ENCODE data around the gene TMEM86B.

TMEM86B gene

DNA sequence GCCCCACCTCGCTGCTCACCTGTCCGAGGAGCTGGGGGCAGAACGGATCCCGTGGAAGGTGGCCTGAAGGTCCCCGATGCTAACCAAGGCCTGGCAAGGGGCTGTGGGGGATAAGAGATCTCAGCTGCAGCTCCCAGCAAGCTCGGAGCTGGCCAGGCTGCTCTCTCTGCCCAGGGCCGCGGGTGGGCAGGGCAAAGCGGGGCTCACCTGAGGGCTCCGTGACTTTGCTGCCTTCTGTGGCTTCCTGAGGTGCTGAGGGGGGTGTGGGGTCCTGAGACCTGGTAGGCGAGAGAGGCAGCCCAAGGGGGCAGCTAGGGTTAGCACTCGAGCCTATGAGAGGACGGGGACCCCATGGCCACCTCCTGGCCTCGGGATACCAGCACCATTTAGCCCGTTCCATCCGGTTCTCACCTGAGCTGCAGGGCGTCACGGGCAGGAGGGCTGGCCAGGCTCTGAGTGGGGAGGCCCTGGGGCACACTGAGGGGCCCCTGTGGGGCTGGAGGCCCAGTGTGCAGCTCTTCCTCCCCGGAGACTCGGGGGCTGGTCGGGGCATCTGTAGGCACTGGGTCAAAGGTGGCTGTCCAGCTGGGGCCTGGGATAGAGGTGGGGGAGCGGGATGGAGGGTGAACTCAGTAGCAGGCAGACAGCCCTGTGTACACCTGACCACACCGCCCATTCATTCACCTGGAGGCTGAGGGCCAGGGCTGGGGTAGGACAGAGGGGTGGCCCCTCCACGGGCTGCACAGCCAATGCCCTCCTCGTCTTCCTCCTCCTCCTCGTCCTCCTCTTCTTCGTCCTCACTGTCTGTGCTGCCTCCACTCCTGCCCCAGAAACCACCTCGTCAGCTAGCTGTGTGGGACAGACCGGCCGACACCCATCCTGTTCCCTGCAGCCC, 3.1 kb upstream of the TMEM86B start:
- Histone ChIP-seq H3K4me3 (IDR thresholded peaks at IDR 0.05; ENCODE audit: insufficient read depth, low read depth, low read length) (no peak overlapping the region), H3K27me3 (ENCODE audit: insufficient read depth, low read depth) (no peaks in the 10 kb centered on the region), H3K36me3 (ENCODE audit: insufficient read depth) (0 out of 2 replicates have a peak, but pooled peaks cover 5% of the 10 kb centered on the region), H3K27ac (no peak overlapping the region), H3K4me2 (no peak overlapping the region), H2AFZ (ENCODE audit: low read depth) (no peak overlapping the region), H3K4me1 (ENCODE audit: low read depth, poor library complexity, severe bottlenecking) (no peaks in the 10 kb centered on the region), H3K79me2 (ENCODE audit: insufficient read depth, low read depth) (no peaks in the 10 kb centered on the region), H3K9ac (no peak overlapping the region), H4K20me1 (ENCODE audit: insufficient read depth) (no peaks in the 10 kb centered on the region)
- TF ChIP-seq, protein P1, sequence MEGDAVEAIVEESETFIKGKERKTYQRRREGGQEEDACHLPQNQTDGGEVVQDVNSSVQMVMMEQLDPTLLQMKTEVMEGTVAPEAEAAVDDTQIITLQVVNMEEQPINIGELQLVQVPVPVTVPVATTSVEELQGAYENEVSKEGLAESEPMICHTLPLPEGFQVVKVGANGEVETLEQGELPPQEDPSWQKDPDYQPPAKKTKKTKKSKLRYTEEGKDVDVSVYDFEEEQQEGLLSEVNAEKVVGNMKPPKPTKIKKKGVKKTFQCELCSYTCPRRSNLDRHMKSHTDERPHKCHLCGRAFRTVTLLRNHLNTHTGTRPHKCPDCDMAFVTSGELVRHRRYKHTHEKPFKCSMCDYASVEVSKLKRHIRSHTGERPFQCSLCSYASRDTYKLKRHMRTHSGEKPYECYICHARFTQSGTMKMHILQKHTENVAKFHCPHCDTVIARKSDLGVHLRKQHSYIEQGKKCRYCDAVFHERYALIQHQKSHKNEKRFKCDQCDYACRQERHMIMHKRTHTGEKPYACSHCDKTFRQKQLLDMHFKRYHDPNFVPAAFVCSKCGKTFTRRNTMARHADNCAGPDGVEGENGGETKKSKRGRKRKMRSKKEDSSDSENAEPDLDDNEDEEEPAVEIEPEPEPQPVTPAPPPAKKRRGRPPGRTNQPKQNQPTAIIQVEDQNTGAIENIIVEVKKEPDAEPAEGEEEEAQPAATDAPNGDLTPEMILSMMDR (conservative IDR thresholded peaks at IDR 0.05; ENCODE audit: low read depth, low read length): no peak

DNA sequence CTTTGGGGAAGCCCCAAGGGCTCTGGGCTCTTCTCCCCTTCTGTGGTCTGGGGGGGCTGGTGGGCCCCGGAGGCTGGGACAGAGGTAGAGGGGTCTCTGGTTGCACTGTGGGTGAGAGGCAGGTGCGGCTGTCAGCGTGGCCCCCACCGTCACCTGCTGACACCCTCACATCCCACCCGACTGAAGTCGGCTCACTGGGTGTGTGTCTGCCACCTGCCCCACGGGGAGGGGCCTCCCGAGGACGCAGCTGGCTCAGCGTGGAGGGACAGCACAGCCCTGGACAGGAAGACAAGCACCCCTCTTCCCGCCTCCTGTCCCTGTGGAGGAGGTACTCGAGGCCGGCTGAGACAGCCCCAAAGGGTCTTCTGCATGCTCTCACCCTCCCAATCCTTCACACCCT, 2.2 kb upstream of the TMEM86B start:
- Histone ChIP-seq H3K4me3 (IDR thresholded peaks at IDR 0.05; ENCODE audit: insufficient read depth, low read depth, low read length) (no peak overlapping the region), H3K4me2 (no peak overlapping the region), H2AFZ (ENCODE audit: low read depth) (no peak overlapping the region), H3K36me3 (ENCODE audit: insufficient read depth) (no peaks in the 10 kb centered on the region), H3K79me2 (ENCODE audit: insufficient read depth, low read depth) (no peaks in the 10 kb centered on the region), H3K9ac (no peak overlapping the region), H4K20me1 (ENCODE audit: insufficient read depth) (no peaks in the 10 kb centered on the region), H3K4me1 (ENCODE audit: low read depth, poor library complexity, severe bottlenecking) (no peaks in the 10 kb centered on the region), H3K27ac (no peak overlapping the region), H3K27me3 (ENCODE audit: insufficient read depth, low read depth) (no peaks in the 10 kb centered on the region)
- TF ChIP-seq, protein P1 (conservative IDR thresholded peaks at IDR 0.05; ENCODE audit: low read depth, low read length): no peak

DNA sequence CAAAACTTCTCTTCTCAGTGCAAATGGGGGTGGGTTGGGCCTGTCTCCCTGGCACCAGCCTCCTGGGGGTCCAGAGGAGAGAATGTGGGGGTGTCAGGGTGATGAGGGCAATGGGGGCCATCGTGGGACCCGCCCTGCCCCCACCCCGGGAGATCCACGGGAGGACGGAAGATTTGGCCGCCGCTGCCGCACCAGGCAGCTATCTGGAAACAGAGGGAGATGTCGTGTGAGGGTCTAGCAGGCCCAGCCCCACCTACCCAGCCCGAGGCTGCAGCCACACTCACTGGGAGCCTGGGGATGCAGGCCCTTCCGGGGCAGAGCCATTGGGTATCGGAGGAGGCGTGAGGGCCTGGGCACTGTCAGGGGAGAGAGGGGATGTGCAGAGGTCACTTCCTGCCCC, 1.8 kb upstream of the TMEM86B start:
- Histone ChIP-seq H3K36me3 (ENCODE audit: insufficient read depth) (no peaks in the 10 kb centered on the region), H3K4me2 (no peak overlapping the region), H3K4me3 (IDR thresholded peaks at IDR 0.05; ENCODE audit: insufficient read depth, low read depth, low read length) (no peak overlapping the region), H2AFZ (ENCODE audit: low read depth) (no peak overlapping the region), H3K9ac (no peak overlapping the region), H3K27me3 (ENCODE audit: insufficient read depth, low read depth) (no peaks in the 10 kb centered on the region), H3K4me1 (ENCODE audit: low read depth, poor library complexity, severe bottlenecking) (no peaks in the 10 kb centered on the region), H3K79me2 (ENCODE audit: insufficient read depth, low read depth) (no peaks in the 10 kb centered on the region), H4K20me1 (ENCODE audit: insufficient read depth) (no peaks in the 10 kb centered on the region), H3K27ac (no peak overlapping the region)
- TF ChIP-seq, protein P1 (conservative IDR thresholded peaks at IDR 0.05; ENCODE audit: low read depth, low read length): no peak

DNA sequence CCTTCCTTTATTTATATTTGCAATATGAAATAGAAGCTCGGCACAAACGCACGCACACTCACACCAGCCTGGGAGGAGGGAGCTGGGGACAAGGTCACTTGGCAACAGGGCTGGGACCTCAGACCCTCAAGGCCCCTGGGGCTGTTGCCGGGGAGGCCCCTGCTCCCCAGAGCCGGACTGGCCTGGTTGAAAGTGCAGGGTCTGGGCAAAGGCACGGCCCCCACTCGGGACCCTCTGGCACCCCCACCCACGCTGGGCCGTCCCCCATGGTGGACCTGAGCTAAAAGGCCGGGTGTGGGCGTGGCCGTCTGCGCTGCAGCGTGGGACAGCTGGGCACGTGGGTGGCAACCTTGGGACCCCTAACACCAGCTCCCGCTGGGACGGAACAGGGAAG, 1.2 kb upstream of the TMEM86B start:
- H2AFZ ChIP-seq (ENCODE audit: low read depth): no peak overlapping the region
- H3K79me2 ChIP-seq (ENCODE audit: insufficient read depth, low read depth): no peaks in the 10 kb centered on the region
- H3K4me3 ChIP-seq (IDR thresholded peaks at IDR 0.05; ENCODE audit: insufficient read depth, low read depth, low read length): no peak overlapping the region
- no peak overlapping the region for H3K27ac ChIP-seq
- H4K20me1 ChIP-seq (ENCODE audit: insufficient read depth): no peaks in the 10 kb centered on the region
- H3K9ac ChIP-seq: no peak overlapping the region
- no peaks in the 10 kb centered on the region for H3K27me3 ChIP-seq (ENCODE audit: insufficient read depth, low read depth)
- no peak overlapping the region for H3K4me2 ChIP-seq
- TF ChIP-seq, protein P1 (conservative IDR thresholded peaks at IDR 0.05; ENCODE audit: low read depth, low read length): no peak
- H3K36me3 ChIP-seq (ENCODE audit: insufficient read depth): no peaks in the 10 kb centered on the region
- no peaks in the 10 kb centered on the region for H3K4me1 ChIP-seq (ENCODE audit: low read depth, poor library complexity, severe bottlenecking)

Measured in KMS-11 (cell line).